Kidney (tissue), 14 donors: Measurements from ENCODE around the gene FKBP10. TPM values are rescaled to one million over a fixed set of nuclear protein-coding genes. Genes with fewer than 3 reads are reported as not detected.
"Not testable (repeated sequence)": the region's sequence is repeated elsewhere in the genome, so short reads cannot be mapped to it uniquely, and the experiment has no call there.

Experiments used
- DNase-seq, 5 donors: peaks; one replicate each; pipeline ENCODE4 v3.0.0-alpha.2; 2013 to 2020
- FAIRE-seq: peaks from 2 replicates; lab custom pipeline; 2012; peaks lifted over from hg19 to GRCh38; lab: Jason Lieb, UNC
- H3K27ac ChIP-seq, 2 donors: one replicate each; pipeline ENCODE4 v1.7.0; 2013; ENCODE audit warnings: low read depth in 2 of 2, low read length in 2 of 2, inconsistent platforms in 1 of 2
- H3K27me3 ChIP-seq: one replicate; pipeline ENCODE4 v1.7.1; 2013; ENCODE audit warnings: low read length, inconsistent platforms; ENCODE audit not compliant: control insufficient read depth, insufficient read depth
- H3K36me3 ChIP-seq, 3 donors: one replicate each; pipeline versions ENCODE4 v1.7.0 to v1.7.1; 2013; ENCODE audit warnings: low read length in 3 of 3, control low read depth in 1 of 3, inconsistent platforms in 1 of 3; ENCODE audit not compliant: insufficient read depth in 3 of 3, control insufficient read depth in 2 of 3
- H3K4me1 ChIP-seq, 3 donors: one replicate each; pipeline versions ENCODE4 v1.7.0 to v1.7.1; 2013; ENCODE audit warnings: low read length in 3 of 3, inconsistent platforms in 1 of 3, low read depth in 1 of 3; ENCODE audit not compliant: control insufficient read depth in 2 of 3, insufficient read depth in 2 of 3
- H3K4me3 ChIP-seq, 3 donors: one replicate each; pipeline versions ENCODE4 v1.7.0 to v1.8.1; 2013; ENCODE audit warnings: low read length in 3 of 3, control low read depth in 1 of 3, inconsistent platforms in 1 of 3
- H3K9ac ChIP-seq, 3 donors: one replicate each; pipeline versions ENCODE4 v1.7.0 to v1.7.1; 2013; ENCODE audit warnings: low read length in 3 of 3, control low read depth in 1 of 3, inconsistent platforms in 1 of 3
- H3K9me3 ChIP-seq, 3 donors: one replicate each; pipeline versions ENCODE4 v1.7.0 to v1.7.1; 2013; ENCODE audit warnings: low read length in 3 of 3, control low read depth in 1 of 3, inconsistent platforms in 1 of 3; ENCODE audit not compliant: control insufficient read depth in 2 of 3, insufficient read depth in 1 of 3
- intact Hi-C: fragments of 100-400 bp; cut with DNase I; formaldehyde crosslinking; loops from one replicate; pipeline ENCODE4 v1.11.1; 2022
- polyA plus RNA-seq: library from polyadenylated mRNA; stranded (reverse); fragments of 350-450 nt; fragmentation: Illumina TruSeq; extraction: RNeasy Lipid Tissue Mini Kit (QIAGEN cat#74804); gene quantifications from one replicate; pipeline ENCODE4 v1.2.3, GENCODE V29; 2014; ENCODE audit warnings: low read depth, low replicate concordance; ENCODE audit not compliant: insufficient read depth
- total RNA-seq: library from RNA; stranded (reverse); fragmentation: NEBNext Ultra II Directional; extraction: Animal tissue kit (Norgen Biotek cat#: 25700); gene quantifications from one replicate; pipeline ENCODE4 v1.2.1, GENCODE V29; 2021
- TF ChIP-seq, protein P1 (sequence below): IDR thresholded peaks from 3 replicates; pipeline ENCODE4 v1.5.1; 2012; ENCODE audit warnings: mild to moderate bottlenecking, moderate library complexity, borderline replicate concordance; ENCODE audit not compliant: insufficient read depth; ENCODE audit errors: extremely low read depth
- donor health status: control.
- donor health status: control.
- donor health status: control.
- donor health status: control.
- donor health status: control.
- donor health status: DM: yes; HTN: yes; CAD: no.
- donor health status: Normal renal cell carcinoma (clear cell type).

Gene FKBP10
- total and polyA plus RNA-seq, 2 donors from 2014 or later, result 19.6 to 38.3 TPM

DNA sequence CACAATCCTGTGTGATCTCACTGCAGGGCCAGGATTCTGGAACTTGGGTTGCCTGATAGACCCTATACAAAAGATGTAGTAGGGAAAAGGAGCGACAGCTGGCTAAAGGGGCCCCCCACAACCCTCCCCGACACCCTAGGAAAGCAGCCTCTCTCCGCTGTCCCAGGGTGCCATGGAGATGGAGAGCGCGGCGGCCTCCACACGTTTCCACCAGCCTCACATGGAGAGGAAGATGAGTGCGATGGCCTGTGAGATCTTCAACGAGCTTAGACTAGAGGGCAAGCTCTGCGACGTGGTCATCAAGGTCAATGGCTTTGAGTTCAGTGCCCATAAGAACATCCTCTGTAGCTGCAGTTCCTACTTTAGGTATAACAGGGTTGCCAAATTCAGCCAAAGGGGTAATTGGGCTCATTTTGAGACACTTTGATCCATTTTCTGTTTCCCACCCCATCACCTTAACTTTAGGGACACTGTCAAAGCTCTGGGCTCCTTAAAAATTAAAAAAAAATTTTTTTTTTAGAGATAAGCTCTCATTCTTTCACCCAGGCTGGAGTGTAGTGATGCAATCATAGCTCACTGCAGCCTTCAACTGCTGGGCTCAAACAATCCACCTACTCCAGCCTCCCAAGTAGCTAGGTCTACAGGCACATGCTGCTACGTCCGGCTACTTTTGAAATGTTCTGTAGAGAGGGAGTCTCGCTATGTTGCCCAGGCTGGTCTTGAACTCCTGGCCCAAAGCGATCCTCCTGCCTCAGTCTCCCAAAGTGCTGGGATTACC lies 25.1 kb downstream of the FKBP10 start, which contains the start of gene KLHL10:
Gene KLHL10, plus strand, starts transcription at position 65 of the 778 bp plus-strand sequence. Its CDS starts 108 bp downstream, at position 173.
- H3K9ac ChIP-seq, result peak within 1 kb of the TSS in 1 of 3 donors; percentile 67
- no peak for DNase-seq

DNA sequence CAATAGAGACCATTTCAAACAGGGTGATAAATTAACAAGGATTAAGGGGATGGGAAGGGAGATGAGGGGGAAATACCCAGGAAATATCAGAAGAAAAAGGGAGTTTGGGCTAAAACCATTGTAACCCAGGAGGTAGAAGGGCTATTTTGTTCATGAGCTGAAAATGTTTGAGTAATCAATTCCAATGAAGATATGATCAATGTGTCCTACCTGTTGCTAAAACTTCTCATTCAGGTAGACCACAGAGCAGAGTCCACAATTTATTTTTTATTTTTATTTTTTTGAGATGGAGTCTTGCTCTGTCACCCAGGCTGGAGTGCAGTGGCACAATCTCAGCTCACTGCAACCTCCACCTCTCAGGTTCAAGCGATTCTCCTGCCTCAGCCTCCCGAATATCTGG lies 26.6 kb downstream of the FKBP10 start:
- H3K4me3 ChIP-seq, DNase-seq, FAIRE-seq, H3K27me3 ChIP-seq, H3K36me3 ChIP-seq, H3K4me1 ChIP-seq, H3K9me3 ChIP-seq, H3K9ac ChIP-seq, H3K27ac ChIP-seq, intact Hi-C loops: not testable (repeated sequence)

More for the DNA sequence above, 25.1 kb downstream of the FKBP10 start, which contains the start of gene KLHL10:
- intact Hi-C loops, result no loop called here
- H3K9me3 ChIP-seq, result no peaks in the 10 kb centered on the region
- H3K4me3 ChIP-seq, result peak within 1 kb of the TSS in 2 of 3 donors; percentile 70 to 83
- TF ChIP-seq, protein P1, sequence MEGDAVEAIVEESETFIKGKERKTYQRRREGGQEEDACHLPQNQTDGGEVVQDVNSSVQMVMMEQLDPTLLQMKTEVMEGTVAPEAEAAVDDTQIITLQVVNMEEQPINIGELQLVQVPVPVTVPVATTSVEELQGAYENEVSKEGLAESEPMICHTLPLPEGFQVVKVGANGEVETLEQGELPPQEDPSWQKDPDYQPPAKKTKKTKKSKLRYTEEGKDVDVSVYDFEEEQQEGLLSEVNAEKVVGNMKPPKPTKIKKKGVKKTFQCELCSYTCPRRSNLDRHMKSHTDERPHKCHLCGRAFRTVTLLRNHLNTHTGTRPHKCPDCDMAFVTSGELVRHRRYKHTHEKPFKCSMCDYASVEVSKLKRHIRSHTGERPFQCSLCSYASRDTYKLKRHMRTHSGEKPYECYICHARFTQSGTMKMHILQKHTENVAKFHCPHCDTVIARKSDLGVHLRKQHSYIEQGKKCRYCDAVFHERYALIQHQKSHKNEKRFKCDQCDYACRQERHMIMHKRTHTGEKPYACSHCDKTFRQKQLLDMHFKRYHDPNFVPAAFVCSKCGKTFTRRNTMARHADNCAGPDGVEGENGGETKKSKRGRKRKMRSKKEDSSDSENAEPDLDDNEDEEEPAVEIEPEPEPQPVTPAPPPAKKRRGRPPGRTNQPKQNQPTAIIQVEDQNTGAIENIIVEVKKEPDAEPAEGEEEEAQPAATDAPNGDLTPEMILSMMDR, result no peak
- H3K36me3 ChIP-seq, result no peaks in the 10 kb centered on the region
- H3K27me3 ChIP-seq, result no peaks in the 10 kb centered on the region
- no peak for FAIRE-seq
- H3K4me1 ChIP-seq, result peaks cover 0 to 4% (median 0%) of the 10 kb centered on the region in 3 donors
- H3K27ac ChIP-seq, result no peak within 1 kb of the TSS

DNA sequence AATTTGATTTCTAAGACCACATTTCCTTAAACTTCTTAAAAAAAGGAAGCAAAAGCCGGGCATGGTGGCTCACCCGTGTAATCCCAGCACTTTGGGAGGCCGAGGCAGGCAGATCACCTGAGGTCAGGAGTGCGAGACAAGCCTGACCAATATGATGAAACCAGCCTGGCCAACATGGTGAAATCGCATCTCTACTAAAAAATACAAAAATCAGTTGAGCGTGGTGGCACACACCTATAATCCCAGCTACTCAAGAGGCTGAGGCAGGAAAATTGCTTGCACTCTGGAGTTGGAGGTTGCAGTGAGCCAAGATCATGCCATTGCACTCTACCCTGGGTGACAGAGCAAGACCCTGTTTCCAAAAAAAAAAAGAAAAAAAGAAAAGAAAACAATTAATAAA lies 28.0 kb downstream of the FKBP10 start:
- H3K9me3 ChIP-seq, H3K4me1 ChIP-seq, H3K4me3 ChIP-seq, H3K27ac ChIP-seq, H3K9ac ChIP-seq, intact Hi-C loops, H3K27me3 ChIP-seq, DNase-seq, FAIRE-seq, H3K36me3 ChIP-seq: not testable (repeated sequence)

DNA sequence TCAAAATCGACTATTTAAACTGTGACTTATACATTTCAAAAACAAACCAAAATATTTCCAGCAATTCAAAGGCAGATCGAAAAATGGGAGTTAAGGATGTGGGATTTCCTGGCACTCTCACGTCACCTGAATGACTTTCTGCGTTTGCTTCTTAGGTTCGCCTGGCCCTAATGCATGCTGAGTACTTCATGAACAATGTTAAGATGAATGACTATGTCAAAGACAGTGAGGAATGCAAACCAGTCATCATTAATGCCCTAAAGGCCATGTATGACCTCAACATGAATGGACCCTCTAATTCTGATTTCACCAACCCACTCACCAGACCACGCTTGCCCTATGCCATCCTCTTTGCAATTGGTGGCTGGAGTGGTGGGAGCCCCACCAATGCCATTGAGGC lies 32.2 kb downstream of the FKBP10 start:
- no peak for FAIRE-seq
- no peak for DNase-seq
- intact Hi-C loops, result no loop called here
- no peak overlapping the region for H3K4me3 ChIP-seq
- H3K9ac ChIP-seq, result no peak overlapping the region
- H3K9me3 ChIP-seq, result no peaks in the 10 kb centered on the region
- H3K27ac ChIP-seq, result no peak overlapping the region
- no peaks in the 10 kb centered on the region for H3K27me3 ChIP-seq
- TF ChIP-seq, protein P1, result no peak
- H3K4me1 ChIP-seq, result peaks cover 0 to 3% (median 0%) of the 10 kb centered on the region in 3 donors
- no peaks in the 10 kb centered on the region for H3K36me3 ChIP-seq
